ENCODE results near the gene PEX11B. TPM values are rescaled to one million over a fixed set of nuclear protein-coding genes. Genes with fewer than 3 reads are reported as not detected.

The PEX11B gene
- polyA plus RNA-seq, 4 donors: 37.2 to 60.5 (median 54.1) TPM

DNA sequence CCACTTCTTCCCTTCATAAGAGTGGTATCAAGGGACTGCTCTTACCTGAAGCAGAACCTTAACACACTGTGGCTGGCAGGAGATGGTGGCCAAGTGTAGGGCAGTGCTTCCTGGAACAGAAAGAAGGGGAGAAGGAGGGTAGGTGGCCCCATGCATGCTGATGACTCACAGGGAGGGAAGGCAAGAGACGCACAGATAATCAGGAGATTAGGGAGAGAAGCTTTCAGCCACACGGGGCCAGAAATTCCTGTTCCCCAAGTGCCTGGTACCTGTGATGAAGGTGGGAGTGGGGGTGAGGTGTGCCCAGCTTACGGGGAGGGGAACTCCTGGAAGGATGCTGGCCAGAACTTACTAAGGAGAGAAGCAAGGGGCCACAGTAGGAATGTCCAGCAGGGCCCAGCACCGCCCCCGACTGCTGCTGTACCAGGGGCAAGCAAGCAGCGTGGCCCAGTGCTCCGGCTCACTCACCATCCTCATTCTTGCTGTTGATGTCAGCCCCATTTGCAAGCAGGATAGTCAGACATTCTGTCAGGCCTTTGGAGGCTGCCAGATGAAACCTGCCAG is 40.5 kb downstream of the PEX11B start:
- DNase-seq (ENCODE audit: low read depth in 4 of 4, low spot score in 3 of 4): no peak

DNA sequence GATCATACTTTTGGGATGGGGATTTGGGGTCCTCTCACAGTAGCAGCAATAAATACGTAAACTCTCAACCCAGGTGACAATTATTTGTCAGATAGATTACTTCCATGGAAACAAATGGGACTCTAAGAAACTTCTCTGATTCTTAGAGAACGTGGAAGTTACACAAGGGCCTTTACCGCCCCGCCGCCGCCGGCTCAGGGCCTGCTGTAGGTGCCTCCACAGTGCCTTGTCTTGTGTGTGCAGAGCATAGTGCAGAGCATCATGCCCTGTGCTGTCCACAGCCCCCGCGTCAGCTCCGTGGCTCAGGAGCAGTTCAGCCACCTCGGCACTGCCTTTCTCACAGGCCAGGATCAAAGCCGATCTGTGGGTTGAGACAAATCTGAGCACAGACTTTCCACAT is 43.9 kb downstream of the PEX11B start:
- DNase-seq (ENCODE audit: low read depth in 4 of 4, low spot score in 3 of 4): no peak

DNA sequence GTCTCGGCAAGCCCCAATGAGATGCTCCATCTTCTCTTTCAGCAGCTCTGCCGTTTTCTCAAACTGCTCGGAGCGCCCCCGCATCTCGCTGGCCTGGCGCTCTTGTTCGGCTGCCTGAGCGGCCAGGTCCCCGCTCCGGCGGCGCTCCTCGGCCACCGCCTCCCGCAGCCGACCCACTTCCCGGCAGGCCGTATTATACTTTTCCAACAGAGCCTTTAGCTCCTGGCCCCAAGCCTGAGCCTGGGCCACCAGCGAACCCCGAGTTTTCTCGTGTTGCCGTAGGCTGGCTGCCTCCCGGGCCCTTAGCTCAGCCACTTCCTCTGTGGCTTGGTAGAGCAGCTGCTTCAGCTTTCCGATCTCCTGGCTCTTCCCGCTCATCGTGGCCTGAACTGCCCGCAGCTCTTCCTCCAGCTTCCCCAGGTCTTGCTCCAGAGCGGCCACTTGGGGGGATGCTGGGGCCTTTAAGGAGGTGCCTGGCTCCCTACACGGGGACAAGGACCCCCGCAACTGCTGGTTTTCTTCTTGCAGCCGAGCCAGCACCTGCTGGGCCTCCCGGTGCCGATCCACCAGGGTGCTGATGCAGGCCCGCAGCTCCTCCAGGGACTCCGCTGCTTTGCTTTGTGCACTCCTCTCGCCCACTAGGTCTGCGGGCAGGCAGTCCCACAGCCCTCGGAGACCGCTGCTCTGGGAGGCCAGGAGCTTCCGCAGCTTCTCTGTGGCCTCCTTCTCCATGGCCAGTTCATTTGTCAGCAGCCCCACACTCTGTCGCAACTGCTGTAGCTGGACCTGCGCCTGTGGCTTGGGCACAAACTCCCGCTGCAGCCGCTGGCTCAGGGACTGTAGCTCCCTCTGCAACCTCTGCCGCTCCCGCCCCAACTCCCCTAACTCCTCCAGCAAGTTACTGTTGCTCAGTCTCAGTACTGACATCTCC is 46.3 kb downstream of the PEX11B start:
- peak in 1 of 4 donors; percentile 29 for DNase-seq (ENCODE audit: low read depth in 4 of 4, low spot score in 3 of 4)

DNA sequence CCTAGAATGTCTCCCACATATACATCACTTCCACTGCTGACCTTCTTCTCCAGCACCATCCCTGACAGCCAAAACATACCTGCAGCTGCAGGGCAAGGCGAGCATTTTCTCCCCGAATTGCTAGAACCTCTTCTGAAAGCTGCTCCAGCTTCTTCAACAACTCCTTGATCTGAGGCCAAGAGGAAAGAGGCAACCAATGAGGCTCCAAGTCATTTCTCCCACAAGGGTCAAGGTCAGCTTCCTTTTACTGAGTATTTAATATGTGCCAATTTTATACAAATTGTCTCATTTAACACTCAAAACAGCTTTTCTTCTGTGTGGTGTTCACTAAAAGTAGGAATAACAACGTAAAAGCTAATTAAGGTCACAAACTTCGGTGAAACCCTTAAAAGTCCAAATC is 50.3 kb downstream of the PEX11B start:
- DNase-seq (ENCODE audit: low read depth in 4 of 4, low spot score in 3 of 4): no peak

DNA sequence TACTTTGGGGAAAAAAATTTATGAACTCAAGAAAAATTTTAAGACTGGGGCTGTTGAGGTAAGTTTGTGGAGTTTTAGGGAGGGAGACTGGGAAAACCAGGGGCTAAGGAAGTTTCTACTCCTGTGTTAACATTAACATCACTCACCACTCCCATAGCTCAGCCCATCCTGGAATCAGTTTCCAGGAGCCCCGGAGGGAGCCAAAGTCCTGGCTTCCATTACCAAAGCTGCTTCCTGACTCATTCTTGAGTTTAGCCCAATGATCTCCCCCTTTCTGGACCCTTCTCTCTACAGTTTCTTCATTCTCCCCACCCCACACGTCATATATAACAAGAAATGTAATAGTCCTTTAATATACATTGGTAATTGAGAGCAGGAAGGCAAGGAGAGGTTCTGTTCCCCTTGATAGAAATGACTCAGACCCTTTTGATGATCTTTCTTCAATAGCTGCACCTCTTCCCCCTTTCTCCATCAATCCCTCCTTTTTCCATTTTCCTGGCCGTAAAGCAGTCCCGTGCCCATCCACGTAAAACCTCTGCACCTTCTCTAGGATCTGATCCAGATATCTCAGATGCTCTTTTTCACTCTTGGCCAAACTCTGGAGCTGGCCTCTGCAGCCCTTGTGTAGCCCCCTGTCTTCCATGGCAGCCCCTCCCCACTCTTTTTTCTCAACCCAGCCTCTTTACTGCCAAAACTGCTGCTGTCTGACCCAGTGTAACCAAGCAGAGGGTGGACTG is 55.1 kb downstream of the PEX11B start:
- no peak for DNase-seq (ENCODE audit: low read depth in 4 of 4, low spot score in 3 of 4)

Other genes with a start within 250 kb of the PEX11B start
- gene PDZK1, start 211.3 kb downstream of the PEX11B start, polyA plus RNA-seq (ENCODE audit: insufficient read length in 4 of 4): 100 to 1,000 TPM in 3 of 4 donors, 1 to 10 TPM in 1; 4.1 to 204 (median 147) TPM
- gene CD160, start 199.2 kb downstream of the PEX11B start, polyA plus RNA-seq (ENCODE audit: insufficient read length in 4 of 4): 1 to 10 TPM in 3 of 4 donors, under 1 TPM in 1; 0.70 to 2.9 (median 1.2) TPM
- gene RNF115, start 94.6 kb downstream of the PEX11B start, polyA plus RNA-seq (ENCODE audit: insufficient read length in 4 of 4): 10 to 100 TPM; 12.7 to 20.2 (median 16.2) TPM
- 10 to 100 TPM; 29.5 to 36.7 (median 35.1) TPM for gene POLR3C, start 94.5 kb downstream of the PEX11B start, polyA plus RNA-seq (ENCODE audit: insufficient read length in 4 of 4)
- 1 to 10 TPM; 4.4 to 7.4 (median 5.8) TPM for gene NUDT17, start 73.1 kb downstream of the PEX11B start, polyA plus RNA-seq (ENCODE audit: insufficient read length in 4 of 4)
- gene PIAS3, start 59.6 kb downstream of the PEX11B start, polyA plus RNA-seq (ENCODE audit: insufficient read length in 4 of 4): 10 to 100 TPM; 54.0 to 80.5 (median 57.7) TPM
- gene ANKRD35, start 32.9 kb downstream of the PEX11B start, polyA plus RNA-seq (ENCODE audit: insufficient read length in 4 of 4): 1 to 10 TPM; 2.0 to 4.9 (median 2.4) TPM
- gene ITGA10, start 8.7 kb downstream of the PEX11B start, polyA plus RNA-seq (ENCODE audit: insufficient read length in 4 of 4): 1 to 10 TPM in 3 of 4 donors, under 1 TPM in 1; 0.64 to 2.8 (median 1.5) TPM
- gene RBM8A, start 8.8 kb upstream of the PEX11B start, polyA plus RNA-seq (ENCODE audit: insufficient read length in 4 of 4): 100 to 1,000 TPM; 149 to 227 (median 195) TPM
- 10 to 100 TPM; 21.6 to 58.4 (median 30.7) TPM for gene LIX1L, start 39.3 kb upstream of the PEX11B start, polyA plus RNA-seq (ENCODE audit: insufficient read length in 4 of 4)
- gene ANKRD34A, start 45.9 kb upstream of the PEX11B start, polyA plus RNA-seq (ENCODE audit: insufficient read length in 4 of 4): 1 to 10 TPM in 1 of 4 donors, under 1 TPM in 3; 0.49 to 1.1 (median 0.65) TPM
- gene POLR3GL, start 46.0 kb upstream of the PEX11B start, polyA plus RNA-seq (ENCODE audit: insufficient read length in 4 of 4): 10 to 100 TPM; 30.5 to 39.9 (median 39.3) TPM
- gene TXNIP, start 77.9 kb upstream of the PEX11B start, polyA plus RNA-seq (ENCODE audit: insufficient read length in 4 of 4): 100 to 1,000 TPM; 408 to 575 (median 469) TPM
- under 1 TPM; 0.08 to 0.45 (median 0.19) TPM for gene HJV, start 103.0 kb upstream of the PEX11B start, polyA plus RNA-seq (ENCODE audit: insufficient read length in 4 of 4)
- gene NBPF10, start 226.1 kb upstream of the PEX11B start, polyA plus RNA-seq (ENCODE audit: insufficient read length in 4 of 4): 1 to 10 TPM; 1.9 to 4.3 (median 3.8) TPM